Stimulated activated CD8-positive, alpha-beta memory T cell treated with anti-CD3 and anti-CD28 coated beads, Interleukin-7, amount 100 ng/mL, for 48 hours (primary cell): ENCODE data around the gene FLACC1.
"Not testable (repeated sequence)": the region's sequence is repeated elsewhere in the genome, so short reads cannot be mapped to it uniquely, and the experiment has no call there.

Experiments used
- DNase-seq, 2 donors: peaks; one replicate each; pipeline ENCODE4 v3.0.0-alpha.2; 2020; ENCODE audit warnings: low read depth in 1 of 2; ENCODE audit errors: extremely low read depth in 1 of 2

FLACC1 gene

GRCh38 chr2:201350879-201351278 lies 6.3 kb downstream of the FLACC1 start:
- no peak for DNase-seq

- DNase-seq, result no peak
Measured at GRCh38 chr2:201349601-201350000, 7.5 kb downstream of the FLACC1 start.

- no peak for DNase-seq
Measured at GRCh38 chr2:201348758-201349157, 8.4 kb downstream of the FLACC1 start.

GRCh38 chr2:201347138-201347537 lies 10.0 kb downstream of the FLACC1 start:
- no peak for DNase-seq

GRCh38 chr2:201345625-201346213 lies 11.4 kb downstream of the FLACC1 start:
- DNase-seq, result no peak

GRCh38 chr2:201344663-201345366 lies 12.3 kb downstream of the FLACC1 start:
- no peak for DNase-seq

- DNase-seq, result no peak
Measured at GRCh38 chr2:201343559-201343958, 13.6 kb downstream of the FLACC1 start.

GRCh38 chr2:201342923-201343322 lies 14.2 kb downstream of the FLACC1 start:
- no peak for DNase-seq

- no peak for DNase-seq
Measured at GRCh38 chr2:201329409-201329808, 27.7 kb downstream of the FLACC1 start.

- DNase-seq, result no peak
Measured at GRCh38 chr2:201327678-201328077, 29.5 kb downstream of the FLACC1 start.

- DNase-seq, result no peak
Measured at GRCh38 chr2:201322772-201323171, 34.4 kb downstream of the FLACC1 start.

- no peak for DNase-seq
Measured at GRCh38 chr2:201320701-201321100, 36.4 kb downstream of the FLACC1 start.

- no peak for DNase-seq
Measured at GRCh38 chr2:201320257-201320656, 36.9 kb downstream of the FLACC1 start.

GRCh38 chr2:201319511-201319910 lies 37.6 kb downstream of the FLACC1 start:
- no peak for DNase-seq

GRCh38 chr2:201313362-201313761 lies 43.8 kb downstream of the FLACC1 start:
- DNase-seq, result no peak

- no peak for DNase-seq
Measured at GRCh38 chr2:201308914-201309313, 48.2 kb downstream of the FLACC1 start.

- DNase-seq, result no peak
Measured at GRCh38 chr2:201307876-201308275, 49.3 kb downstream of the FLACC1 start.

- not testable (repeated sequence) for DNase-seq
Measured at GRCh38 chr2:201299929-201300328, 57.2 kb downstream of the FLACC1 start.

GRCh38 chr2:201298462-201299052 lies 58.6 kb downstream of the FLACC1 start:
- no peak for DNase-seq

- not testable (repeated sequence) for DNase-seq
Measured at GRCh38 chr2:201290457-201291148, 66.5 kb downstream of the FLACC1 start.

- no peak for DNase-seq
Measured at GRCh38 chr2:201285499-201285898, 71.6 kb downstream of the FLACC1 start.
